ENCODE results near the gene ZSWIM9. TPM values are rescaled to one million over a fixed set of nuclear protein-coding genes. Genes with fewer than 3 reads are reported as not detected.

The ZSWIM9 gene
- total and polyA plus RNA-seq, 2 donors: 0.61 to 2.7 TPM

GRCh38 chr19:48183356-48183755, 12.9 kb downstream of the ZSWIM9 start:
- Histone ChIP-seq H3K4me1 (ENCODE audit: control insufficient read depth in 2 of 2, insufficient read depth in 2 of 2, low read length in 2 of 2) (no peaks in the 10 kb centered on the region), H3K27me3 (ENCODE audit: control insufficient read depth in 2 of 2, insufficient read depth in 1 of 2, low read length in 1 of 2) (no peaks in the 10 kb centered on the region), H3K9me3 (ENCODE audit: control insufficient read depth in 2 of 2, insufficient read depth in 1 of 2, low read length in 1 of 2) (peaks cover 3 to 12% of the 10 kb centered on the region in 2 donors), H3K4me3 (ENCODE audit: low read length in 2 of 2) (no peak overlapping the region), H3K27ac (ENCODE audit: low read depth in 1 of 2, low read length in 1 of 2) (no peak overlapping the region), H3K36me3 (ENCODE audit: control insufficient read depth in 2 of 2, insufficient read depth in 2 of 2, low read length in 1 of 2) (peaks cover 6 to 8% of the 10 kb centered on the region in 2 donors)
- no peak for DNase-seq (ENCODE audit: low read depth in 6 of 9, low spot score in 9 of 9)
- 98% methylated on average over 9 of the region's 9 CpGs for WGBS

DNA sequence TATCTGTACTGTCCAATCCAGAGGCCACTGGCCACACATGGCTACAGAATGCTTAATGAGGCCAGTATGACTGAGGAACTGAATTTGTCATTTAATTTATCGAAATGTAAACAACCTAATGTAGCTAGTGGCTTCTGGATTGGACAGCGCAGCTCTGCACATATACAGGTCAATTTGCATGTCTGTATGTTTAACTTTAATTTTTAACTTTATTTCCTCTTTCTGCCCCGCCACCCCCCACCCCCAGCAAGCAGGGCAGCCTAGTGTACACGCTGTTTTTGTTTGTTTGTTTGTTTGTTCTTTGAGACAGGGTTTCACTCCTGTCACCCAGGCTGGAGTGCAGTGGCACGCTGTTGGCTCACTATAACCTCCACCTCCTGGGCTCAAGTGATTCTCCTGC, 15.5 kb downstream of the ZSWIM9 start:
- H3K9me3 ChIP-seq (ENCODE audit: control insufficient read depth in 2 of 2, insufficient read depth in 1 of 2, low read length in 1 of 2): peaks cover 3 to 6% of the 10 kb centered on the region in 2 donors
- WGBS: 96% methylated on average over 5 of the region's 5 CpGs
- H3K27ac ChIP-seq (ENCODE audit: low read depth in 1 of 2, low read length in 1 of 2): no peak overlapping the region
- no peak overlapping the region for H3K4me3 ChIP-seq (ENCODE audit: low read length in 2 of 2)
- no peaks in the 10 kb centered on the region for H3K4me1 ChIP-seq (ENCODE audit: control insufficient read depth in 2 of 2, insufficient read depth in 2 of 2, low read length in 2 of 2)
- no peak for DNase-seq (ENCODE audit: low read depth in 6 of 9, low spot score in 9 of 9)
- no peaks in the 10 kb centered on the region for H3K27me3 ChIP-seq (ENCODE audit: control insufficient read depth in 2 of 2, insufficient read depth in 1 of 2, low read length in 1 of 2)
- peaks cover 7 to 8% of the 10 kb centered on the region in 2 donors for H3K36me3 ChIP-seq (ENCODE audit: control insufficient read depth in 2 of 2, insufficient read depth in 2 of 2, low read length in 1 of 2)

- Histone ChIP-seq H3K36me3 (ENCODE audit: control insufficient read depth in 2 of 2, insufficient read depth in 2 of 2, low read length in 1 of 2) (peaks cover 7 to 8% of the 10 kb centered on the region in 2 donors), H3K4me3 (ENCODE audit: low read length in 2 of 2) (no peak overlapping the region), H3K9me3 (ENCODE audit: control insufficient read depth in 2 of 2, insufficient read depth in 1 of 2, low read length in 1 of 2) (peaks cover under 1 to 6% of the 10 kb centered on the region in 2 donors), H3K27me3 (ENCODE audit: control insufficient read depth in 2 of 2, insufficient read depth in 1 of 2, low read length in 1 of 2) (no peaks in the 10 kb centered on the region), H3K4me1 (ENCODE audit: control insufficient read depth in 2 of 2, insufficient read depth in 2 of 2, low read length in 2 of 2) (no peaks in the 10 kb centered on the region), H3K27ac (ENCODE audit: low read depth in 1 of 2, low read length in 1 of 2) (no peak overlapping the region)
- 96% methylated on average over 8 of the region's 8 CpGs for WGBS
- no peak for DNase-seq (ENCODE audit: low read depth in 6 of 9, low spot score in 9 of 9)
Measured at GRCh38 chr19:48186541-48186991, 16.1 kb downstream of the ZSWIM9 start.

GRCh38 chr19:48190288-48190884, 19.9 kb downstream of the ZSWIM9 start:
- peak in 3 of 9 donors; percentile 22 to 34 (median 32) for DNase-seq (ENCODE audit: low read depth in 6 of 9, low spot score in 9 of 9)
- H3K27me3 ChIP-seq (ENCODE audit: control insufficient read depth in 2 of 2, insufficient read depth in 1 of 2, low read length in 1 of 2): no peaks in the 10 kb centered on the region
- no peaks in the 10 kb centered on the region for H3K4me1 ChIP-seq (ENCODE audit: control insufficient read depth in 2 of 2, insufficient read depth in 2 of 2, low read length in 2 of 2)
- no peak overlapping the region for H3K27ac ChIP-seq (ENCODE audit: low read depth in 1 of 2, low read length in 1 of 2)
- H3K36me3 ChIP-seq (ENCODE audit: control insufficient read depth in 2 of 2, insufficient read depth in 2 of 2, low read length in 1 of 2): peaks cover 0 to 4% of the 10 kb centered on the region in 2 donors
- 85% methylated on average over 13 of the region's 13 CpGs for WGBS
- H3K9me3 ChIP-seq (ENCODE audit: control insufficient read depth in 2 of 2, insufficient read depth in 1 of 2, low read length in 1 of 2): no peaks in the 10 kb centered on the region
- no peak overlapping the region for H3K4me3 ChIP-seq (ENCODE audit: low read length in 2 of 2)

GRCh38 chr19:48190885-48191284, 20.4 kb downstream of the ZSWIM9 start:
- H3K27ac ChIP-seq (ENCODE audit: low read depth in 1 of 2, low read length in 1 of 2): no peak overlapping the region
- DNase-seq (ENCODE audit: low read depth in 6 of 9, low spot score in 9 of 9): no peak
- no peaks in the 10 kb centered on the region for H3K27me3 ChIP-seq (ENCODE audit: control insufficient read depth in 2 of 2, insufficient read depth in 1 of 2, low read length in 1 of 2)
- no peaks in the 10 kb centered on the region for H3K4me1 ChIP-seq (ENCODE audit: control insufficient read depth in 2 of 2, insufficient read depth in 2 of 2, low read length in 2 of 2)
- peaks cover 0 to 4% of the 10 kb centered on the region in 2 donors for H3K36me3 ChIP-seq (ENCODE audit: control insufficient read depth in 2 of 2, insufficient read depth in 2 of 2, low read length in 1 of 2)
- no peaks in the 10 kb centered on the region for H3K9me3 ChIP-seq (ENCODE audit: control insufficient read depth in 2 of 2, insufficient read depth in 1 of 2, low read length in 1 of 2)
- no peak overlapping the region for H3K4me3 ChIP-seq (ENCODE audit: low read length in 2 of 2)
- 97% methylated on average over 3 of the region's 3 CpGs for WGBS

- Histone ChIP-seq H3K36me3 (ENCODE audit: control insufficient read depth in 2 of 2, insufficient read depth in 2 of 2, low read length in 1 of 2) (peaks cover 0 to 4% of the 10 kb centered on the region in 2 donors), H3K27ac (ENCODE audit: low read depth in 1 of 2, low read length in 1 of 2) (no peak overlapping the region), H3K4me3 (ENCODE audit: low read length in 2 of 2) (no peak overlapping the region), H3K4me1 (ENCODE audit: control insufficient read depth in 2 of 2, insufficient read depth in 2 of 2, low read length in 2 of 2) (no peaks in the 10 kb centered on the region), H3K27me3 (ENCODE audit: control insufficient read depth in 2 of 2, insufficient read depth in 1 of 2, low read length in 1 of 2) (no peaks in the 10 kb centered on the region), H3K9me3 (ENCODE audit: control insufficient read depth in 2 of 2, insufficient read depth in 1 of 2, low read length in 1 of 2) (no peaks in the 10 kb centered on the region)
- WGBS: 98% methylated on average over 7 of the region's 7 CpGs
- DNase-seq (ENCODE audit: low read depth in 6 of 9, low spot score in 9 of 9): no peak
Measured at GRCh38 chr19:48192750-48193149, 22.3 kb downstream of the ZSWIM9 start.

DNA sequence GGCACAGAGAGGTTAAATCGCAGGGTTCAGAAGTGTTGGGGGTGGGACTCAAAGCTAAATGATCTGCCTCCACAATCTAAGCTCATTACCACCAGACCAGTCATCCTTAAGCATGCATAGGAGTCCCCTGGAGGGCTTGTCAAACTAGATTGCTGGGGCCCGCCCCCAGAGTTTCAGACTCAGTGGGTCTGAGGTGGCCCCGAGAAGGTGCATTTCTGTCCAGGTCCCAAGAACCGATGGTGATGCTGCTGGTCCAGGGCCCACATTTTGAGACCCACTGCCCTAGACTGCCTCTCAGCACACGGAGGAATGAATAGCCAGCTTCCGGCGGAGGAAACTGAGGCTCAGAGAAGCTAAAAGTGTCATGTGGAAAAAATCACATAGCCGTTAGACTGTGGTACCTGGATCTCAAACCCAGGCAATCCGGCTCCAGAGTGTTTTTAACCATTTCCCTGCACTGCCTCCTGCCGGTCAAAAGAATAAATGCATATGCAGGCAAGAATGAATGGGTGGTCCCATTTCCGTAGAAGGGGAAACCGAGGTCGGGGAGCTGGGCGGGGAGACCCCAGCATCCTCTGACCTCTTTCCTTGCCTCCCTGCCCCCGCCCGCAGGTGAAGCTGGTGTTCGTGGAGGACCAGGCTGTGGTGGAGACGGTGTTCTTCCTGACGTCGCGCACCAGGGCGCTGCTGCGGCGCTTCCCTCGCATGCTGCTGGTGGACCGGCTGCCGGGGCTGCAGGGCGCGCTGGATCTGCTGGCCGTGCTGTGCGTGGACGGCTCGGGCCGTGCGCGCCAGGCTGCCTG, 23.8 kb downstream of the ZSWIM9 start:
- Histone ChIP-seq H3K4me1 (ENCODE audit: control insufficient read depth in 2 of 2, insufficient read depth in 2 of 2, low read length in 2 of 2) (no peaks in the 10 kb centered on the region), H3K27me3 (ENCODE audit: control insufficient read depth in 2 of 2, insufficient read depth in 1 of 2, low read length in 1 of 2) (no peaks in the 10 kb centered on the region), H3K36me3 (ENCODE audit: control insufficient read depth in 2 of 2, insufficient read depth in 2 of 2, low read length in 1 of 2) (peaks cover 0 to 2% of the 10 kb centered on the region in 2 donors), H3K4me3 (ENCODE audit: low read length in 2 of 2) (no peak overlapping the region), H3K27ac (ENCODE audit: low read depth in 1 of 2, low read length in 1 of 2) (no peak overlapping the region), H3K9me3 (ENCODE audit: control insufficient read depth in 2 of 2, insufficient read depth in 1 of 2, low read length in 1 of 2) (no peaks in the 10 kb centered on the region)
- DNase-seq (ENCODE audit: low read depth in 6 of 9, low spot score in 9 of 9): peak in 3 of 9 donors; percentile 12 to 22 (median 18)
- 86% methylated on average over 36 of the region's 36 CpGs for WGBS

DNA sequence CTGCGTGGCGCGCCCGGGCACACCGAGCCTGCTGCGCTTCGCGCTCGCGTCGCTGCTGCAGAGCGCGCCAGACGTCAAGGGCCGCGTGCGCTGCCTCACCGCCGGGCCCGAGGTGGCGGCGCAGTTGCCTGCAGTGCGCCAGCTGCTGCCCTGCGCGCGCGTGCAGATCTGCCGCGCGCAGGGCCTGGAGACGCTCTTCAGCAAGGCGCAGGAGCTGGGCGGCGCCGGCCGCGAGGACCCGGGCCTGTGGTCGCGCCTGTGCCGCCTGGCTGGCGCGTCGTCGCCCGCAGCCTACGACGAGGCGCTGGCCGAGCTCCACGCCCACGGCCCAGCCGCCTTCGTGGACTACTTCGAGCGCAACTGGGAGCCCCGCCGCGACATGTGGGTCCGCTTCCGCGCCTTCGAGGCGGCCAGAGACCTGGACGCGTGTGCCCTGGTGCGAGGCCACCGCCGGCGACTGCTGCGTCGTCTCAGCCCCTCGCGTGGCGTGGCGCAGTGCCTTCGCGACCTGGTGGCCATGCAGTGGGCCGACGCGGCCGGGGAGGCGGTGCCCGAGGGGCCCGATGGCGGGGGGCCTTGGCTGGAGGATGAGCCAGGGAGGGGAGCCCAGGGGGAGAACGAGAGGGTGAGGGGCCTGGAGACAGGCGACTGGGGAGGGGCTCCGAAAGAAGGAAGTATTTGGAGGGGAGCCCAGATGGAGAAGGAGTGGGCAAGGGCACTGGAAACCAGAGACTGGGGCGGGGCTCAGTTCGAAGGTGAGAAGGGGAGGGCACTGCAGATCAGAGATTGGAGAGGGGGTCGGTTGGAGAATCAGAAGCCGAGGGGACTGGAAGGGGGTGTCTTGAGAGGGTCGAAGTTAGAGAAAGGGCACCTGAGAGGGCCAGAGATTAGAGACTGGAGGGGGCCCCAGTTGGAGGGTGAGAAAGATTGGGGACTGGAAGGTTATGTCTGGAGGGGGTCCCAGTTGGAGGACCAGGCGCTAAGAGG, 24.7 kb downstream of the ZSWIM9 start:
- Histone ChIP-seq H3K27ac (ENCODE audit: low read depth in 1 of 2, low read length in 1 of 2) (no peak overlapping the region), H3K4me1 (ENCODE audit: control insufficient read depth in 2 of 2, insufficient read depth in 2 of 2, low read length in 2 of 2) (no peaks in the 10 kb centered on the region), H3K36me3 (ENCODE audit: control insufficient read depth in 2 of 2, insufficient read depth in 2 of 2, low read length in 1 of 2) (peaks cover 0 to 2% of the 10 kb centered on the region in 2 donors), H3K9me3 (ENCODE audit: control insufficient read depth in 2 of 2, insufficient read depth in 1 of 2, low read length in 1 of 2) (no peaks in the 10 kb centered on the region), H3K27me3 (ENCODE audit: control insufficient read depth in 2 of 2, insufficient read depth in 1 of 2, low read length in 1 of 2) (no peaks in the 10 kb centered on the region), H3K4me3 (ENCODE audit: low read length in 2 of 2) (no peak overlapping the region)
- DNase-seq (ENCODE audit: low read depth in 6 of 9, low spot score in 9 of 9): no peak
- WGBS: 90% methylated on average over 95 of the region's 95 CpGs
